Epithelial cell of proximal tubule (primary cell): Measurements from ENCODE around the gene RUNDC3A. TPM values are rescaled to one million over a fixed set of nuclear protein-coding genes. Genes with fewer than 3 reads are reported as not detected.
A peak's percentile ranks its signal among the peaks of the same experiment; 100 is the strongest.
"Not testable (repeated sequence)": the region's sequence is repeated elsewhere in the genome, so short reads cannot be mapped to it uniquely, and the experiment has no call there.

Source experiments
- DNase-seq: peaks from one replicate; pipeline ENCODE4 v3.0.0-alpha.2; 2011; ENCODE audit warnings: low read depth
- H3K4me3 ChIP-seq: 2 replicates; pipeline ENCODE4 v1.5.1; 2011; ENCODE audit warnings: low read depth, mild to moderate bottlenecking, low read length
- total RNA-seq: library from RNA; depleted of rRNA; stranded (reverse); fragments of >200 nt; gene quantifications from 2 replicates; pipeline ENCODE4 v1.2.3, GENCODE V29; 2015
- TF ChIP-seq, protein P1 (sequence below): conservative IDR thresholded peaks from 2 replicates; pipeline ENCODE4 v1.5.1; 2012; ENCODE audit warnings: low read depth, mild to moderate bottlenecking, low read length

Gene RUNDC3A
- total RNA-seq, 1 donor from 2014 or later = 2.2 TPM

DNA sequence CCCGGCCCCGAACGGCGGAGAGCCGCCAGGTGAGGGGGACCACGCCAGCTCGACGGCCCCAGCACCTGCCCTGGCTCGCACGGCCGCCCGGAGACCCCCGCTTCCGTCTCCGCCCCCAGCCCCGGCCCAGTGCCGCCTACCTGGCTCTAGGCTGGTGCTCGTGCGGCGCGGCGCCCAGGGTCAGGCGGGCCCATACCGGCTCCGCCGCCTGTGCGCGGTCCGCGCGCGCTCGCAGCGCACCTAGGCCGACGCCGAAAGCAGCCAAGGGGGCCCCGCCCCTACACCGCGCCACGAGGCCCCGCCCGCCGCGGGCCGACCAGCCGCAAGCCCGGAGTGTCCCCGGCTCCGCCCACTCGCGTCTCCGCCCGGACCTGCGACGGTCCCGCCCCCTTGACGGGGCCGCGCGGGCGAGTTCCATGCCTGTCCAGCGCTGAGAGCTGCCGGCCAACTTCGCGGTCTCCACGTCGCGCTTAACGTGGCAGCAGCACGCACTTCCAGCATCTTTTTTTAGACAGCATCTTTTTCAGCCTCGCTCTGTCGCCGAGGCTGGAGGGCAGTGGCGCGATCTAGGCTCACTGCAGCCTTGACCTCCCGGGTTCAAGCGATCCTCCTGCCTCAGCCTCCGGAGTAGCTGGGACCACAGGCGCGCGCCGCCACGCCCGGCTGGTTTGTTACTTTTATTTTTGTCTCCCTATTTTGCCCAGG lies 16.3 kb downstream of the RUNDC3A start, which contains the start of gene SLC25A39:
SLC25A39 (minus strand) TSS at position 253 of the 705 bp plus-strand sequence. CDS start 1,261 bp downstream, outside the sequence.
- TF ChIP-seq, protein P1, sequence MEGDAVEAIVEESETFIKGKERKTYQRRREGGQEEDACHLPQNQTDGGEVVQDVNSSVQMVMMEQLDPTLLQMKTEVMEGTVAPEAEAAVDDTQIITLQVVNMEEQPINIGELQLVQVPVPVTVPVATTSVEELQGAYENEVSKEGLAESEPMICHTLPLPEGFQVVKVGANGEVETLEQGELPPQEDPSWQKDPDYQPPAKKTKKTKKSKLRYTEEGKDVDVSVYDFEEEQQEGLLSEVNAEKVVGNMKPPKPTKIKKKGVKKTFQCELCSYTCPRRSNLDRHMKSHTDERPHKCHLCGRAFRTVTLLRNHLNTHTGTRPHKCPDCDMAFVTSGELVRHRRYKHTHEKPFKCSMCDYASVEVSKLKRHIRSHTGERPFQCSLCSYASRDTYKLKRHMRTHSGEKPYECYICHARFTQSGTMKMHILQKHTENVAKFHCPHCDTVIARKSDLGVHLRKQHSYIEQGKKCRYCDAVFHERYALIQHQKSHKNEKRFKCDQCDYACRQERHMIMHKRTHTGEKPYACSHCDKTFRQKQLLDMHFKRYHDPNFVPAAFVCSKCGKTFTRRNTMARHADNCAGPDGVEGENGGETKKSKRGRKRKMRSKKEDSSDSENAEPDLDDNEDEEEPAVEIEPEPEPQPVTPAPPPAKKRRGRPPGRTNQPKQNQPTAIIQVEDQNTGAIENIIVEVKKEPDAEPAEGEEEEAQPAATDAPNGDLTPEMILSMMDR = no peak
- DNase-seq = no peak

DNA sequence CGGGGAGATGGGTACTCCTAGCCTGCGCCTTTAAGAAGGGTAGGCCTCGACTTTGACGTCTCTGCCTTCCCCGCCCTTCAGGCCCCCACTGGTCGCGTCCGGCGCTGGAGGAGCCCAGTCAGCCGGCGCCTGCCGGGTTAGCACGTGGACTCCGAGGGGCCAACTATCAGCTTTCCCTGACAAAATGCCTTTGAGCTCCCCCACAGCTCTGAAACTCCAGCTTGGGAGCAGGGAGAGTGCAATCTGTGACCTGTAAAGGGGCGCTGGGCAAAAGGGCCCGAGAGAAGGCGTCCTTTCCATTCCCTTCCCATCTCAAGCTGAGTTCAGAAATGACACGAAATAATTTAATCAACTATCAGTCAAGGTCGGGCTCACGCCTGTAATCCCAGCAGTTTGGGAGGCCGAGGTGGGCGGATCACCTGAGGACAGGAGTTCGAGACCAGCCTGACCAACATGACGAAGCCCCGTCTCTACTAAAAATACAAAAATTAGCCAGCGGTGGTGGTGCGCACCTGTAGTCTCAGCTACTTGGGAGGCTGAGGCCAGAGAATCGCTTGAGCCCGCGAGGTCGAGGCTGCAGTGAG lies 18.6 kb downstream of the RUNDC3A start:
- no peak for DNase-seq
- TF ChIP-seq, protein P1 = no peak
- H3K4me3 ChIP-seq = peak overlapping the region; percentile 23

More for the DNA sequence above, 16.3 kb downstream of the RUNDC3A start, which contains the start of gene SLC25A39:
- H3K4me3 ChIP-seq = peak within 1 kb of the TSS; percentile 80

DNA sequence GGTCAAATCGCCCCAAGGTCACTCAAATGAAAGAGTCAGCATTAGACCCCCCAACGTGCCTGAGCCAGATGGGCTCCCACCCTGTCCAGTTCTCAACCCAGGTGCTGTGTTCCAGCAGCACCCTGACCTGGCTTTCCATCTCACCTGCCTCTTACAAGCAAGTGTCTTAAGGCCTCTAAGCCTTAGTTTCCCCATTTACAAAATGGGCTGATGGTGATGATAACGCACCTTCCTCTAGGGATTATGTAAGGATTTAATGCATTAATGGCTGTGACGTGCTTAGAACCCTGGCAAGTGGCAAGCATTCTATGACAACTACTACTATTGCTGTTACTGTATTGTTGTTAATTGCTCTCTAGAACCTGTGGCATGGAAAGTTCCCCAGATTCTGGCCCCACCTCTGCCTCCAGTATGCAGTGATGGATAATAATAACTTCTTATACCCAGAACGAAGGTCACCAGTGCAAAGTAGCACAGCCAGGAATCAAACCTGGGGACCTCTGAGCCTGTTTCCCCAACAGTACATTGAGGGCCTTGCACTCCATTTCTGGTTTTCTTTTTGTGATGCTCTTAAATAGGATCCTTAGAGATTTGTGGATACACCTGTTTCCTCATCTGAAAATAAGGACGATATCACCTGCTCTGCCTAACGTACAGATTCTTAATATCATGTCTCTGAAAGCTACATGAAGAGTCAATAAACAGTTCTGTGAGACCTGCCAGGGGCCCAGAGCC lies 19.5 kb downstream of the RUNDC3A start:
- H3K4me3 ChIP-seq = no peak overlapping the region
- TF ChIP-seq, protein P1 = no peak
- no peak for DNase-seq

DNA sequence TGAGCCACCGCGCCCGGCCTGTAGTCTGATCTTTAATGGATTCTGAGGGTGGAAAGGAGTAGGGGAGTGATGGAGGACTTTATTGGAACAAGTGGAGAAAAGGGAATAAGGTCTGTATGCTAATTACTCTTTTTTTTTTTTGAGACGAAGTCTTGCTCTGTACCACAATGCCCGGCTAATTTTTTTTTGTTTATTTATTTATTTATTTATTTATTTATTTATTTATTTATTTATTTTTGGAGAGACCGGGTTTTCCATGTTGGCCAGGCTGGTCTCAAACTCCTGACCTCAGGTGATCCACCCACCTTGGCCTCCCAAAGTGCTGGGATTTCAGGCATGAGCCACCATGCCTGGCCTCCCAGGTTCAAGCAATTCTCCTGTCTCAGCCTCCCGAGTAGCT lies 21.1 kb downstream of the RUNDC3A start:
- H3K4me3 ChIP-seq, DNase-seq: not testable (repeated sequence)

DNA sequence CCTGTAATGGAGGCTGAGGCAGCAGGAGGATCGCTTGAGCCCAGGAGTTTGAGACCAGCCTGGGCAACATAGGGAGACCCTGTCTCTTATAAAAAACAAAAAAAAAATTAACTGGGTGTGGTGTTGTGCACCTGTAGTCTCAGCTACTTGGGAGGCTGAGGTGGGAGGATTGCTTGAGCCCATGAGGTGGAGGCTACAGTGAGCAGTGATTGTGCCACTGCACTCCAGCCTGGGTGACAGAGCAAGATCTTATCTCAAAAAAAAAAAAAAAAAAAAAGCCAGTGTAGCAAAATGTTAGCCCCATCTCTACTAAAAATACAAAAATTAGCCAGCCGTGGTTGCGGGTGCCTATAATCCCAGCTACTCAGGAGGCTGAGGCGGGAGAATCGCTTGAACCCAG lies 21.9 kb downstream of the RUNDC3A start:
- not testable (repeated sequence) for DNase-seq, H3K4me3 ChIP-seq

DNA sequence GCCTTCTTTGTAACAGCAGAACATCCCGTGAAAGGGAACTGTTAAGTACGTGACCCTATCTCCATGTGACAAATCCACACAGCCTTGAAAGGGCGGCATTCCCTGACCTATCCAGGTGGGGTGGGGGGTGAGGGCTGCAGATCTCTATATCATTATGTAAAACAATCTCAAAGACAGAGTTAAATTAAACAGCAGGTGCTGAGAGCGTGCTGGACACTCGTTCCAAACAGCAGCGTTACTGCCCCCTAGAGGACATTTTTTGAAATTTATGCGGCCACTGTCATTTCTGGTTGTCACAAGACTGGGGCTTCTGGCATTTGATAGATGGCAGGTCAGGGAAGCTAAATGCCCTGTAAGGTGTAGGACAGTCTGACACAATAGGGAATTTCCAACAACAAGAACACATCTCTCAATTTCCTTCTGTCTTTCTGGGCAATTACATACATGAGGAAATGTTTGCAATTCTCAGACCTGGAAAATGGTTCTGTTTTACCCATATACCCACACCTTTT lies 22.9 kb downstream of the RUNDC3A start:
- no peak for DNase-seq
- no peak overlapping the region for H3K4me3 ChIP-seq
- TF ChIP-seq, protein P1 = peak; percentile 87

DNA sequence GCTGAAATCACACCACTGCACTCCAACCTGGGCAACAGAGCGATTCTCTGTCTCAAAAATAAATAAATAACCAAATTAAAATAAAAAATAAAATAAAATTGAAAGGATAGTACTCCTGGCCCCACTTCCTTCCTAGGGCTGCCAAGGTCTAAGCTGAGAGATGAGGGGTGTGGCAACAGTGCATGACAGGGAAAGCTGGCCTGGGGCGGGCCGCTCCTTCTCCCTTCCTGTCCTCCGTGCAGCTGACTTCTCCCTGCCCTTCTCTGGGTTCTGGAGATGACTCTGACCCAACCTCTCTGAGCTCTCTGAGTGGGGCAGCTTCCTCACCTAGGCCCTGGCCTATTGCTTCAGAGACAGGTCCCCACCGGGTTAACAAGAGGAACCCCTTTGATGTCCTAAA lies 25.0 kb downstream of the RUNDC3A start:
- TF ChIP-seq, protein P1 = no peak
- no peak for DNase-seq
- no peak overlapping the region for H3K4me3 ChIP-seq
